Temporal lobe (tissue), 2 donors: ENCODE results near the gene BTG3. TPM values are rescaled to one million over a fixed set of nuclear protein-coding genes. Genes with fewer than 3 reads are reported as not detected.

Experiments used
- small RNA-seq: library from RNA; depleted of rRNA; stranded (forward); fragments of <200 nt; gene quantifications from one replicate; pipeline ENCODE3, GENCODE V24; 2014; ENCODE audit warnings: low replicate concordance
- total RNA-seq: library from RNA; depleted of rRNA; stranded (reverse); fragments of >200 nt; gene quantifications from one replicate; pipeline ENCODE4 v1.2.3, GENCODE V29; 2014

Gene BTG3
- total RNA-seq, 1 donor from 2014 or later, result 24.3 TPM

Small RNA genes within 50 kb of the gene (small RNA-seq; reads per million reads assigned to genes)
- not detected for gene RF00019

Other genes starting within 250 kb of the BTG3 start
- 255 TPM for gene CXADR, start 99.9 kb downstream of the BTG3 start, total RNA-seq
- 8.6 TPM for gene C21orf91, start 206.5 kb upstream of the BTG3 start, total RNA-seq